ACC112 (cell line): ENCODE data around the gene ITIH5.
"Not testable (repeated sequence)": the region's sequence is repeated elsewhere in the genome, so short reads cannot be mapped to it uniquely, and the experiment has no call there.

ENCODE experiments used
- H2AFZ ChIP-seq: fragments of 200-600 bp; sonication (generic); one replicate; pipeline ENCODE4 v1.6.0; 2017; ENCODE audit warnings: antibody characterized with exemption, low read length; ENCODE audit not compliant: unreplicated experiment
- H3K27ac ChIP-seq: fragments of 200-600 bp; sonication (generic); 2 replicates; pipeline ENCODE4 v1.5.1; 2014; ENCODE audit warnings: low read depth, mild to moderate bottlenecking, antibody characterized with exemption, low read length, moderate library complexity
- H3K27me3 ChIP-seq: fragments of 200-600 bp; sonication (generic); 2 replicates; pipeline ENCODE4 v1.6.1; 2014; ENCODE audit warnings: mild to moderate bottlenecking, antibody characterized with exemption, low read length, moderate library complexity, mixed read lengths; ENCODE audit not compliant: insufficient read depth
- H3K36me3 ChIP-seq: fragments of 200-600 bp; sonication (generic); 2 replicates; pipeline ENCODE4 v1.6.1; 2016; ENCODE audit warnings: mild to moderate bottlenecking, antibody characterized with exemption, low read length, moderate library complexity, mixed read lengths; ENCODE audit not compliant: insufficient read depth
- H3K4me1 ChIP-seq: fragments of 200-600 bp; sonication (generic); one replicate; pipeline ENCODE4 v1.6.1; 2016; ENCODE audit warnings: low read length, mixed read lengths; ENCODE audit not compliant: insufficient read depth, unreplicated experiment, control insufficient read depth
- H3K4me3 ChIP-seq: fragments of 200-600 bp; sonication (generic); 2 replicates; pipeline ENCODE4 v1.5.1; 2014; ENCODE audit warnings: mild to moderate bottlenecking, low read depth, low read length
- H3K79me2 ChIP-seq: fragments of 200-600 bp; sonication (generic); one replicate; pipeline ENCODE4 v1.6.0; 2016; ENCODE audit warnings: low read length; ENCODE audit not compliant: control insufficient read depth, unreplicated experiment, insufficient read depth

ITIH5 gene

GRCh38 chr10:7703140-7703539 is 36.4 kb upstream of the ITIH5 start, which contains the start of gene ITIH2:
ITIH2 (plus strand) TSS chr10:7703316; CDS start chr10:7703435, 119 bp downstream.
- Histone ChIP-seq H3K4me3 (no peak within 1 kb of the TSS), H3K4me1 (no peaks in the 10 kb centered on the region), H3K79me2 (no peaks in the 10 kb centered on the region), H3K27me3 (peaks cover 15% of the 10 kb centered on the region), H3K27ac (no peak within 1 kb of the TSS), H3K36me3 (no peaks in the 10 kb centered on the region), H2AFZ (no peak within 1 kb of the TSS)

GRCh38 chr10:7702288-7702812 is 35.6 kb upstream of the ITIH5 start:
- H3K27me3 ChIP-seq, result peaks cover 15% of the 10 kb centered on the region
- H3K4me1 ChIP-seq, result no peaks in the 10 kb centered on the region
- no peak overlapping the region for H3K27ac ChIP-seq
- no peaks in the 10 kb centered on the region for H3K79me2 ChIP-seq
- no peak overlapping the region for H2AFZ ChIP-seq
- H3K36me3 ChIP-seq, result no peaks in the 10 kb centered on the region
- no peak overlapping the region for H3K4me3 ChIP-seq

DNA sequence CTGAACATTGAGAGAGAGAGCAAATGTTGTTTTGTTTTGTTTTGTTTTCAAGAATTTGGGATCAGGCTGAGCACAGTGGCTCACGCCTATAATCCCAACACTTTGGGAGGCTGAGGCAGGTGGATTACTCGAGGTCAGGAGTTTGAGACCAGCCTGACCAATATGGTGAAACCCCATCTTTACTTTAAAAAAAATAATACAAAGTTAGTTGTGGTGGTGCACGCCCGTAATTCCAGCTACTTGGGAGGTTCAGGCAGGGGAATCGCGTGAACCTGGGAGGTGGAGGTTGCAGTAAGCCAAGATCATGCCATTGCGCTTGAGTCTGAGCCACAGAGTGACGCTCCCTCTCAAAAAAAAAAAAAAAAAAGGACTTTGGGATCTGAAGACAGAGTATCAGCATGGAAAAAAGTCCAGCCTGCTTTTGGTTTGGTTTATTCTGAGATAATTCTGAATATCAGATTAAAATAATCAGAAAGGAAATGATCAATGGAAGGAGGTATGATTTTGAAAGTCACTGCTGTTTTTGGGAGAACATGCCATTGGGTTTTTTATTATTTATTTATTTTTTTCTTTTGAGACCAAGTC is 34.5 kb upstream of the ITIH5 start:
- Histone ChIP-seq H3K4me3 (no peak overlapping the region), H3K79me2 (no peaks in the 10 kb centered on the region), H2AFZ (no peak overlapping the region), H3K36me3 (no peaks in the 10 kb centered on the region), H3K4me1 (no peaks in the 10 kb centered on the region), H3K27ac (no peak overlapping the region), H3K27me3 (peaks cover 11% of the 10 kb centered on the region)

DNA sequence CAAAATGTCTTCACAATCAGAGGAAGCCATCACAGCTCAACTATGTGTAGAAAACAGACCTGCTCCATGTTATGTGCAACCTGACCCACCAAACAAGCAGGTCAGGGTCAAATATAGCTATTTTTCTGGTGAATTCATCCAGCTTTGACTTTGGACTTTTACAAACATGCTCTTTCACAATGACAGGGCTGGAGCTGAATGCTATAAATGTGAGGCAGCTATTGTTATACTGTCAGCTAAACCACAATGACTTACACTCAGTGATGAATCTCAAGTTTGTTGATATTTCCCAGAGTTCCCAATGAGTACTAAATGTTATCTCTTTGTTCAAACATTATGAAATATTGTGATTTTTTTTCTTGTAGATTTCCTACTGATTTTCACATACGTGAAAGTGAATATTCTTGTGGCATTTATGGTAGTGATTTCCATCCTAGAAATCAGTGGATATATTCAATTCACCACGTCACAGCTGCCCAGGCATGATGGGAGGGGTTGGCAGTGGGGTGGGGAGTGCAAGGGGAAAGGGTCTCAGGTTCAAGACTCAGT is 33.9 kb upstream of the ITIH5 start:
- no peak overlapping the region for H3K4me3 ChIP-seq
- no peaks in the 10 kb centered on the region for H3K36me3 ChIP-seq
- no peak overlapping the region for H3K27ac ChIP-seq
- H3K27me3 ChIP-seq, result peaks cover 5% of the 10 kb centered on the region
- H3K4me1 ChIP-seq, result no peaks in the 10 kb centered on the region
- H2AFZ ChIP-seq, result no peak overlapping the region
- no peaks in the 10 kb centered on the region for H3K79me2 ChIP-seq

DNA sequence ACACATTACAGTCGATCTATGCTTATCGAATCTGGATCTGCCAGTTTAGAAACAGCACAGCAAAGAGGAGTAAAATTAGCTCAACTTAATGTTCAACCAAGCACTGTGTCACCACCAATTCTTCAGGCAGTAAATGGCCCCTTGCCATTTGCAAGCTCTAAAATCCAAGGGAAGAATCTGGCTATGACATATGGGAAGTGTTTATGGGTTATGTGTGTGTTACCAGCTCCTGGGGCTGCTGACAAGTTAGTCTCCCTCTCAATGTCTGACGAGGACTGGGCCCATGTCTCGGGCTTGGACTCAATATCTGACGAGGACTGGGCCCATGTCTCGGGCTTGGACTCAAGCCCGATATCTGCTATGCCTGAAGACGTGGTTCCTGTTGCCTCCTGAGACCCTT is 30.7 kb upstream of the ITIH5 start:
- H3K4me3 ChIP-seq, result no peak overlapping the region
- no peaks in the 10 kb centered on the region for H3K36me3 ChIP-seq
- no peaks in the 10 kb centered on the region; the same call in 1 of the 2 replicates for H3K27me3 ChIP-seq
- no peak overlapping the region for H2AFZ ChIP-seq
- no peak overlapping the region for H3K27ac ChIP-seq
- H3K4me1 ChIP-seq, result no peaks in the 10 kb centered on the region
- no peaks in the 10 kb centered on the region for H3K79me2 ChIP-seq

DNA sequence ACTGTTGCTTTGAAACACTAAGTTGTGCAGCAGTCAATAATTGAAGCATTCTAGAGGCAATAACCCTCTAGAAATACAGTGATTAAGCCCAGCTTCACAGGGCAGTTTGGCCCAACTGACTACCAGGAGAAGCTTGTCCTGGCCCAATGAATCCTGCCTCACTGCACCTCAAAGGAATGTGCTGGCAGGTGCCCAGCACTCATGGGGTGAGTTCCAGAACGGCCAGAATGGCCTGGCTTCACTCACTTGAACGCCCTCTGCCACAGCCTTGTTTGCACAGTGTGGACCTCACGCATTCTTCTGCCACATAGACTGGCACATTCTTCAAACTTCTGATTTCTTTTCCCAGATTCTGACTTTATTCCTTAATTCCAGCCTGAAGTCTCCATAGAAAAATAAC is 29.8 kb upstream of the ITIH5 start:
- Histone ChIP-seq H3K4me3 (no peak overlapping the region), H3K4me1 (no peaks in the 10 kb centered on the region), H2AFZ (no peak overlapping the region), H3K27ac (no peak overlapping the region), H3K27me3 (no peaks in the 10 kb centered on the region), H3K79me2 (no peaks in the 10 kb centered on the region), H3K36me3 (no peaks in the 10 kb centered on the region)

DNA sequence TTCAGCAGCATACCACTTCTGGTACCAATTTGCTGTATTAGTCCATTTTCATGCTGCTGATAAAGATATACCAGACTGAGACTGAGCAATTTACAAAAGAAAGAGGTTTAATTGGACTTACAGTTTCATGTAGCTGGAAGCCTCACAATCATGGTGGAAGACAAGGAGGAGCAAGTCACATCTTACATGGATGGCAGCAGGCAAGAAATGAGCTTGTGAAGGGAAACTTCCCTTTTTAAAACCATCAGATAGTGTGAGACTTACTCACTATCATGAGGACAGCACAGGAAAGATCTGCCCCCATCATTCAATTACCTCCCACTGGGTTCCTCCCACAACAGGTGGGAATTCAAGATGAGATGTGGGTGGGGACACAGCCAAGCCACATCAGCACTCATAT is 26.4 kb upstream of the ITIH5 start:
- H3K4me1 ChIP-seq, H3K79me2 ChIP-seq, H3K4me3 ChIP-seq, H3K27ac ChIP-seq, H3K27me3 ChIP-seq, H2AFZ ChIP-seq, H3K36me3 ChIP-seq: not testable (repeated sequence)

DNA sequence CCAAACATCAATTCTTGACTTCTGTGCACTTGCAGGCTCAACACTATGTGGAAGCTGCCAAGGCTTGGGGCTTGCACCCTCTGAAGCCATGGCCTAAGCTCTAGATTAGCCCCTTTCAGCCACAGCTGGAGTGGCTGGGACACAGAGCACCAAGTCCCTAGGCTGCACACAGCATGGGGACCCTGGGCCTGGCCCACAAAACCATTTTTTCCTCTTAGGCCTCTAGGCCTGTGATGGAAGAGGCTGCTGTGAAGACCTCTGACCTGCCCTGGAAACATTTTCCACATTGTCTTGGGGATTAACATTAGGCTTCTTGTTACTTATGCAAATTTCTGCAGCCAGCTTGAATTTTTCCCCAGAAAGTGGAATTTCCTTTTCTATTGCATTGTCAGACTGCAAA is 25.6 kb upstream of the ITIH5 start:
- not testable (repeated sequence) for H3K4me1 ChIP-seq, H2AFZ ChIP-seq, H3K79me2 ChIP-seq, H3K36me3 ChIP-seq, H3K27ac ChIP-seq, H3K27me3 ChIP-seq, H3K4me3 ChIP-seq

- not testable (repeated sequence) for H3K27ac ChIP-seq, H2AFZ ChIP-seq, H3K36me3 ChIP-seq, H3K4me1 ChIP-seq, H3K79me2 ChIP-seq, H3K27me3 ChIP-seq, H3K4me3 ChIP-seq
Observed at GRCh38 chr10:7690885-7691597, 24.3 kb upstream of the ITIH5 start.

DNA sequence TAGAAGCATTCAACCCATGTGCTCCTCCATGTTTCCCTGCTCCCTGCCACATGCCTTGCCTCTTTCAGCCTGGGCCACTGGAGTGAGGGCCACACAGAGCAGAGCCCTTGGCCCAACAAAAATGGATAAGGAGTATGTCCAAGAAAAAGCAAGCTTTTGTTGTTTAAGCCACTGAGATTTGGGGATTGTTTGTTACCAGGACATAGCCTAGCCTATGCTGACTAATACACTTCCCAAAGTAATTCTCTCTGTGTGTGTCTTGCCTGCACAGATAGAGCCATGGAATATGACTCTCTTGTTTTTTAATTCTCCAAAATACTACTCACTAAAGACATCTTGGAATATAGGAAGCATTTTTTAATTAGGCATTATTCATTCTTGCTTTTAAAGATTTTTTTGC is 22.8 kb upstream of the ITIH5 start:
- Histone ChIP-seq H3K79me2 (no peaks in the 10 kb centered on the region), H3K27ac (no peak overlapping the region), H3K4me3 (no peak overlapping the region), H3K27me3 (peaks cover 4% of the 10 kb centered on the region; the same call in 1 of the 2 replicates), H2AFZ (no peak overlapping the region), H3K36me3 (no peaks in the 10 kb centered on the region), H3K4me1 (no peaks in the 10 kb centered on the region)
